Esophagus muscularis mucosa (tissue), 4 donors: ENCODE measurements around the gene TGFBR3.

Experiments
- CTCF ChIP-seq, 3 experiments: fragments of 200-600 bp in 2 of 3; fragments of 450-650 bp in 1 of 3; sonication (generic) in 2 of 3; IDR thresholded peaks; one replicate each; pipeline ENCODE4 v1.5.1; 2017 to 2019; ENCODE audit warnings: antibody characterized with exemption in 3 of 3, mild to moderate bottlenecking in 2 of 3, moderate library complexity in 1 of 3
- EP300 ChIP-seq: sonication (generic); formaldehyde crosslinking; IDR thresholded peaks from one replicate; pipeline ENCODE4 v1.6.1; 2017; ENCODE audit warnings: antibody characterized with exemption
- POLR2AphosphoS5 ChIP-seq, 2 donors: sonication (generic); formaldehyde crosslinking; IDR thresholded peaks; one replicate each; pipeline ENCODE4 v1.6.1; 2017; ENCODE audit warnings: antibody characterized with exemption in 2 of 2

- TF ChIP-seq CTCF (IDR thresholded peaks at IDR 0.05) (no peak), EP300 (no peak), POLR2AphosphoS5 (IDR thresholded peaks at IDR 0.05) (peak in 1 of 2 donors; percentile 59)
Observed at GRCh38 chr1:91795591-91796389, 90.2 kb downstream of the TGFBR3 start.
